Lung microvascular endothelial cell (primary cell): Measurements from ENCODE around the gene EXOC3L1. TPM values are rescaled to one million over a fixed set of nuclear protein-coding genes. Genes with fewer than 3 reads are reported as not detected.

Experiments
- DNase-seq, 2 donors: peaks; one replicate each; pipeline versions ENCODE4 v3.0.0 to v3.0.0-alpha.2; 2010; ENCODE audit warnings: low read depth in 2 of 2
- total RNA-seq: library from RNA; depleted of rRNA; stranded (reverse); fragments of >200 nt; gene quantifications from 2 replicates; pipeline ENCODE4 v1.2.1, GENCODE V29; 2014

The EXOC3L1 gene
- total RNA-seq, 1 donor from 2014 or later: 48.0 TPM

GRCh38 chr16:67216612-67217490, 26.9 kb upstream of the EXOC3L1 start:
- peak; percentile 43 to 55 for DNase-seq

- DNase-seq: no peak
Measured at GRCh38 chr16:67215706-67216105, 25.8 kb upstream of the EXOC3L1 start.

- DNase-seq: no peak
Measured at GRCh38 chr16:67213197-67214019, 23.5 kb upstream of the EXOC3L1 start.

- DNase-seq: peak in 1 of 2 donors; percentile 38
Measured at GRCh38 chr16:67212766-67213165, 22.8 kb upstream of the EXOC3L1 start.

GRCh38 chr16:67211674-67212073, 21.7 kb upstream of the EXOC3L1 start:
- no peak for DNase-seq

- DNase-seq: no peak
Measured at GRCh38 chr16:67210069-67210937, 20.4 kb upstream of the EXOC3L1 start.

- DNase-seq: no peak
Measured at GRCh38 chr16:67209565-67209964, 19.6 kb upstream of the EXOC3L1 start.

GRCh38 chr16:67208154-67208896, 18.4 kb upstream of the EXOC3L1 start:
- DNase-seq: no peak

GRCh38 chr16:67207249-67208091, 17.5 kb upstream of the EXOC3L1 start:
- no peak for DNase-seq

- DNase-seq: no peak
Measured at GRCh38 chr16:67206838-67207248, 16.9 kb upstream of the EXOC3L1 start.

GRCh38 chr16:67206129-67206837, 16.3 kb upstream of the EXOC3L1 start:
- DNase-seq: no peak

- DNase-seq: no peak
Measured at GRCh38 chr16:67204076-67204475, 14.1 kb upstream of the EXOC3L1 start.

- DNase-seq: no peak
Measured at GRCh38 chr16:67202956-67203493, 13.1 kb upstream of the EXOC3L1 start.

- DNase-seq: no peak
Measured at GRCh38 chr16:67202426-67202825, 12.5 kb upstream of the EXOC3L1 start.

- no peak for DNase-seq
Measured at GRCh38 chr16:67201411-67202345, 11.7 kb upstream of the EXOC3L1 start.

GRCh38 chr16:67200491-67200890, 10.6 kb upstream of the EXOC3L1 start:
- DNase-seq: no peak

- DNase-seq: no peak
Measured at GRCh38 chr16:67199808-67200198, 9.9 kb upstream of the EXOC3L1 start.
